Astrocyte (in vitro differentiated cells and primary cell): ENCODE results near the gene PHF10. TPM values are rescaled to one million over a fixed set of nuclear protein-coding genes. Genes with fewer than 3 reads are reported as not detected.

Experiments used
- DNase-seq: peaks from one replicate; pipeline ENCODE4 v3.0.0-alpha.2; 2010; ENCODE audit warnings: low read depth
- FAIRE-seq: peaks from 2 replicates; lab custom pipeline; 2011; peaks lifted over from hg19 to GRCh38; lab: Jason Lieb, UNC
- H2AFZ ChIP-seq: 2 replicates; pipeline ENCODE4 v1.6.0; 2012; ENCODE audit warnings: low read depth, low read length, inconsistent platforms
- H3K27ac ChIP-seq: 2 replicates; pipeline ENCODE4 v1.5.1; 2011; ENCODE audit warnings: low read depth, low read length, inconsistent platforms
- H3K27me3 ChIP-seq: 2 replicates; pipeline ENCODE4 v1.6.0; 2011; ENCODE audit warnings: low read length, inconsistent platforms; ENCODE audit not compliant: insufficient read depth
- H3K36me3 ChIP-seq: 2 replicates; pipeline ENCODE4 v1.5.1; 2011; ENCODE audit warnings: low read length, inconsistent platforms; ENCODE audit not compliant: insufficient read depth
- H3K4me1 ChIP-seq: 2 replicates; pipeline ENCODE4 v1.5.1; 2011; ENCODE audit warnings: low read length, inconsistent platforms; ENCODE audit not compliant: insufficient read depth
- H3K4me2 ChIP-seq: 2 replicates; pipeline ENCODE4 v1.6.0; 2012; ENCODE audit warnings: low read length, inconsistent platforms
- H3K4me3 ChIP-seq: 2 replicates; pipeline ENCODE4 v1.5.1; 2011; ENCODE audit warnings: low read depth, mild to moderate bottlenecking, low read length, inconsistent platforms; ENCODE audit not compliant: insufficient read depth
- H3K79me2 ChIP-seq: 2 replicates; pipeline ENCODE4 v1.6.0; 2012; ENCODE audit warnings: mild to moderate bottlenecking, low read length, inconsistent platforms; ENCODE audit not compliant: insufficient read depth
- H3K9ac ChIP-seq: 2 replicates; pipeline ENCODE4 v1.6.0; 2012; ENCODE audit warnings: mild to moderate bottlenecking, low read length, inconsistent platforms
- H3K9me3 ChIP-seq: 2 replicates; pipeline ENCODE4 v1.5.1; 2012; ENCODE audit warnings: low read depth, mild to moderate bottlenecking, low read length, inconsistent platforms; ENCODE audit not compliant: insufficient read depth
- H4K20me1 ChIP-seq: 2 replicates; pipeline ENCODE4 v1.6.0; 2012; ENCODE audit warnings: low read length, inconsistent platforms; ENCODE audit not compliant: insufficient read depth
- H3K27ac Mint-ChIP-seq: one replicate; pipeline ENCODE4 v1.8.0; 2021; ENCODE audit warnings: mild to moderate bottlenecking, mixed read lengths; ENCODE audit not compliant: unreplicated experiment
- H3K27me3 Mint-ChIP-seq: one replicate; pipeline ENCODE4 v1.8.0; 2021; ENCODE audit warnings: low read depth, mixed read lengths; ENCODE audit not compliant: unreplicated experiment
- H3K36me3 Mint-ChIP-seq: one replicate; pipeline ENCODE4 v1.8.0; 2021; ENCODE audit warnings: low read depth, mixed read lengths; ENCODE audit not compliant: unreplicated experiment
- H3K4me1 Mint-ChIP-seq: one replicate; pipeline ENCODE4 v1.8.0; 2021; ENCODE audit warnings: low read depth, mixed read lengths; ENCODE audit not compliant: unreplicated experiment
- H3K4me3 Mint-ChIP-seq: one replicate; pipeline ENCODE4 v1.8.0; 2021; ENCODE audit warnings: mild to moderate bottlenecking, moderate library complexity, mixed read lengths; ENCODE audit not compliant: unreplicated experiment
- H3K9me3 Mint-ChIP-seq: one replicate; pipeline ENCODE4 v1.8.0; 2021; ENCODE audit warnings: mild to moderate bottlenecking, mixed read lengths; ENCODE audit not compliant: unreplicated experiment
- CTCF ChIP-seq: IDR thresholded peaks from 2 replicates; pipeline ENCODE4 v1.5.1; 2011; ENCODE audit warnings: low read depth, mild to moderate bottlenecking, inconsistent platforms, low read length, moderate library complexity; ENCODE audit not compliant: insufficient read depth
- EZH2 ChIP-seq: IDR thresholded peaks from 2 replicates; pipeline ENCODE4 v1.6.1; 2012; ENCODE audit warnings: mild to moderate bottlenecking, low read length, inconsistent platforms; ENCODE audit not compliant: insufficient read depth
- total RNA-seq: library from RNA; stranded (reverse); gene quantifications from 2 replicates; pipeline ENCODE4 v1.2.1, GENCODE V29; 2021

The PHF10 gene
- total RNA-seq, 1 donor from 2014 or later, result 30.9 TPM

GRCh38 chr6:169702840-169703246 lies 21.5 kb downstream of the PHF10 start:
- Histone ChIP-seq H3K27ac (peak overlapping the region; percentile 87), H3K27me3 (no peaks in the 10 kb centered on the region), H3K4me1 (peaks cover 29% of the 10 kb centered on the region), H3K9me3 (no peaks in the 10 kb centered on the region), H2AFZ (peak overlapping the region; percentile 76), H3K79me2 (peaks cover 68% of the 10 kb centered on the region), H3K4me3 (peak overlapping the region; percentile 83), H3K9ac (peak overlapping the region; percentile 95), H4K20me1 (peaks cover 28% of the 10 kb centered on the region), H3K4me2 (peak overlapping the region; percentile 86), H3K36me3 (peaks cover 7% of the 10 kb centered on the region)
- Mint-ChIP-seq H3K4me3 (peak overlapping the region; percentile 92), H3K36me3 (peaks cover 2% of the 10 kb centered on the region), H3K27me3 (no peaks in the 10 kb centered on the region), H3K9me3 (no peaks in the 10 kb centered on the region), H3K4me1 (peaks cover 25% of the 10 kb centered on the region), H3K27ac (peak overlapping the region; percentile 89)
- no peak for DNase-seq
- TF ChIP-seq EZH2 (no peak), CTCF (no peak)
- FAIRE-seq, result no peak

GRCh38 chr6:169701954-169702839 lies 22.1 kb downstream of the PHF10 start, which contains the start of the genes C6orf120 and WDR27:
TSS of gene C6orf120 (plus strand) at chr6:169702126. CDS start at chr6:169702460, 334 bp downstream.
TSS of gene WDR27 (minus strand) at chr6:169702029. CDS start at chr6:169689005, 13,024 bp downstream.
- DNase-seq (peak; percentile 89), FAIRE-seq (no peak)
- H3K4me3 Mint-ChIP-seq, result peak within 1 kb of the TSS; percentile 92
- Histone ChIP-seq H3K79me2 (peaks cover 70% of the 10 kb centered on the region), H4K20me1 (peaks cover 28% of the 10 kb centered on the region), H3K9me3 (no peaks in the 10 kb centered on the region), H3K27me3 (no peaks in the 10 kb centered on the region), H3K9ac (peak within 1 kb of the TSS; percentile 95), H3K4me1 (peaks cover 33% of the 10 kb centered on the region), H3K27ac (peak within 1 kb of the TSS; percentile 87), H3K36me3 (peaks cover 7% of the 10 kb centered on the region), H3K4me2 (peak within 1 kb of the TSS; percentile 86), H2AFZ (peak within 1 kb of the TSS; percentile 85), H3K4me3 (peak within 1 kb of the TSS; percentile 83)
- peak within 1 kb of the TSS; percentile 89 for H3K27ac Mint-ChIP-seq
- H3K9me3 Mint-ChIP-seq, result no peaks in the 10 kb centered on the region
- no peak for TF ChIP-seq CTCF
- TF ChIP-seq EZH2, result no peak
- H3K36me3 Mint-ChIP-seq, result peaks cover 5% of the 10 kb centered on the region
- peaks cover 28% of the 10 kb centered on the region for H3K4me1 Mint-ChIP-seq
- H3K27me3 Mint-ChIP-seq, result no peaks in the 10 kb centered on the region
